HL-60 (cell line): Measurements from ENCODE around the gene SMIM5.

ENCODE experiments used
- DNase-seq, 2 experiments: peaks; one replicate each; pipeline ENCODE4 v3.0.0-alpha.2; 2010 to 2020; ENCODE audit warnings: low read depth in 1 of 2, low spot score in 1 of 2
- H3K27ac ChIP-seq: fragments of 250-450 bp; sonication (Bioruptor Pico); replicated peaks from 2 replicates; pipeline ENCODE4 v1.5.1; 2020; ENCODE audit warnings: mild to moderate bottlenecking, moderate library complexity
- H3K27me3 ChIP-seq: fragments of 250-450 bp; sonication (Bioruptor Pico); 2 replicates; pipeline ENCODE4 v1.5.1; 2021; ENCODE audit warnings: mild to moderate bottlenecking, moderate library complexity; ENCODE audit not compliant: insufficient read depth, poor library complexity, severe bottlenecking
- H3K4me3 ChIP-seq: replicated peaks from 2 replicates; pipeline ENCODE4 v1.5.1; 2011; ENCODE audit warnings: mild to moderate bottlenecking, control low read depth, low read length; ENCODE audit not compliant: insufficient read depth
- CTCF ChIP-seq: IDR thresholded peaks from one replicate; pipeline ENCODE4 v1.5.1; 2011; ENCODE audit warnings: low read length, control low read depth, inconsistent platforms; ENCODE audit not compliant: insufficient read depth
- GABPA ChIP-seq: IDR thresholded peaks from 2 replicates; pipeline ENCODE4 v1.6.1; 2012; ENCODE audit warnings: low read depth
- POLR2AphosphoS5 ChIP-seq: IDR thresholded peaks from 2 replicates; pipeline ENCODE4 v1.6.1; 2012; ENCODE audit warnings: low read depth
- SPI1 ChIP-seq: IDR thresholded peaks from 2 replicates; pipeline ENCODE4 v1.6.1; 2012; ENCODE audit warnings: low read depth, mild to moderate bottlenecking, borderline replicate concordance
- TF ChIP-seq, protein P1 (sequence below): IDR thresholded peaks from 2 replicates; pipeline ENCODE4 v1.6.1; 2012; ENCODE audit warnings: low read depth; ENCODE audit not compliant: insufficient replicate concordance

The SMIM5 gene

DNA sequence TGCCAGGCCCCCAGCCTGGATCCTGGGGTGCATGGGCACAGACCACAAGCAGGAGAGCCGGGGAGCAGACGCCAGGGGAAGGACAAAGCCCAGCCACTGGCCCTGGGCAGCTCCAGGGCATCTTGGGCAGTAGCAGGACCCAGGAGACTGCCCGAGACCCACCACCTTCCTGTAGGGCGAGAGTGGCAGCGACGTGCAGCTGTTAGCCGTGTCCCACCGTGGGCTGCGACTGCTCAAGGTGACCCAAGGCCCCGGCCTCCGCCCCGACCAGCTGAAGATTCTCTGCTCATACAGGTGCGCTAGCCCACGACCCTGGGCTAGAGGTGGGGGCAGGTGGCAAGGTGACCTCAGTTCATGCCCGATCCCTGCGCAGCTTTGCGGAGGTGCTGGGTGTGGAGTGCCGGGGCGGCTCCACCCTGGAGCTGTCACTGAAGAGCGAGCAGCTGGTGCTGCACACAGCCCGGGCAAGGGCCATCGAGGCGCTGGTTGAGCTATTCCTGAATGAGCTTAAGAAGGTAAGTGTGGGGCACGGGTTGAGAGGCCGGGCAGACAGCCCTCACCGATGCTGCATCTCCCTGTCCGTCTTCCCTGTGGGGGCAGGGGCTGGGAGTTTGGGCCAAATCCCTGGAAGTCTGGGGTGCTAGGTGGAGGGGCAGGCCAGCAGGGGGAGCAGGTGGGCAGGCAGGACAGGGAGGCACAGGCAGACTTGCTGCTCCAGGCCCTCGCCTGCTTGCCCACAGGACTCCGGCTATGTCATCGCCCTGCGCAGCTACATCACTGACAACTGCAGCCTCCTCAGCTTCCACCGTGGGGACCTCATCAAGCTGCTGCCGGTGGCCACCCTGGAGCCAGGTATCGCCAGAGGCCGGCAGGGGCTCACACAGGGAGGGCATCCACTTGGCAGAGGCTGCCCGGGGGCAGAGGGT lies 13.5 kb upstream of the SMIM5 start:
- Histone ChIP-seq H3K4me3 (no peak overlapping the region), H3K27me3 (no peaks in the 10 kb centered on the region), H3K27ac (no peak overlapping the region)
- TF ChIP-seq CTCF, result peak; percentile 28
- TF ChIP-seq SPI1, result no peak
- peak in 1 of 2 experiments; percentile 29 for DNase-seq

- no peak for DNase-seq
- TF ChIP-seq, protein P1, sequence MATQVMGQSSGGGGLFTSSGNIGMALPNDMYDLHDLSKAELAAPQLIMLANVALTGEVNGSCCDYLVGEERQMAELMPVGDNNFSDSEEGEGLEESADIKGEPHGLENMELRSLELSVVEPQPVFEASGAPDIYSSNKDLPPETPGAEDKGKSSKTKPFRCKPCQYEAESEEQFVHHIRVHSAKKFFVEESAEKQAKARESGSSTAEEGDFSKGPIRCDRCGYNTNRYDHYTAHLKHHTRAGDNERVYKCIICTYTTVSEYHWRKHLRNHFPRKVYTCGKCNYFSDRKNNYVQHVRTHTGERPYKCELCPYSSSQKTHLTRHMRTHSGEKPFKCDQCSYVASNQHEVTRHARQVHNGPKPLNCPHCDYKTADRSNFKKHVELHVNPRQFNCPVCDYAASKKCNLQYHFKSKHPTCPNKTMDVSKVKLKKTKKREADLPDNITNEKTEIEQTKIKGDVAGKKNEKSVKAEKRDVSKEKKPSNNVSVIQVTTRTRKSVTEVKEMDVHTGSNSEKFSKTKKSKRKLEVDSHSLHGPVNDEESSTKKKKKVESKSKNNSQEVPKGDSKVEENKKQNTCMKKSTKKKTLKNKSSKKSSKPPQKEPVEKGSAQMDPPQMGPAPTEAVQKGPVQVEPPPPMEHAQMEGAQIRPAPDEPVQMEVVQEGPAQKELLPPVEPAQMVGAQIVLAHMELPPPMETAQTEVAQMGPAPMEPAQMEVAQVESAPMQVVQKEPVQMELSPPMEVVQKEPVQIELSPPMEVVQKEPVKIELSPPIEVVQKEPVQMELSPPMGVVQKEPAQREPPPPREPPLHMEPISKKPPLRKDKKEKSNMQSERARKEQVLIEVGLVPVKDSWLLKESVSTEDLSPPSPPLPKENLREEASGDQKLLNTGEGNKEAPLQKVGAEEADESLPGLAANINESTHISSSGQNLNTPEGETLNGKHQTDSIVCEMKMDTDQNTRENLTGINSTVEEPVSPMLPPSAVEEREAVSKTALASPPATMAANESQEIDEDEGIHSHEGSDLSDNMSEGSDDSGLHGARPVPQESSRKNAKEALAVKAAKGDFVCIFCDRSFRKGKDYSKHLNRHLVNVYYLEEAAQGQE, result no peak
- TF ChIP-seq POLR2AphosphoS5 (no peak), SPI1 (no peak), GABPA (no peak), CTCF (no peak)
- no peak overlapping the region for H3K27ac ChIP-seq
- H3K4me3 ChIP-seq, result no peak overlapping the region
- H3K27me3 ChIP-seq, result no peaks in the 10 kb centered on the region
Observed at GRCh38 chr17:75621489-75621888, 11.7 kb upstream of the SMIM5 start.

- TF ChIP-seq, protein P1, result no peak
- no peak for TF ChIP-seq GABPA
- TF ChIP-seq SPI1, result no peak
- no peak for TF ChIP-seq POLR2AphosphoS5
- no peak for TF ChIP-seq CTCF
- no peaks in the 10 kb centered on the region for H3K27me3 ChIP-seq
- H3K4me3 ChIP-seq, result no peak overlapping the region
Observed at GRCh38 chr17:75622076-75622475, 11.2 kb upstream of the SMIM5 start.

More at GRCh38 chr17:75622076-75622475, 11.2 kb upstream of the SMIM5 start:
- no peak for DNase-seq
- H3K27ac ChIP-seq, result no peak overlapping the region
